GM18951 (cell line): Measurements from ENCODE around the gene DDX1.
"Not testable (repeated sequence)": the region's sequence is repeated elsewhere in the genome, so short reads cannot be mapped to it uniquely, and the experiment has no call there.

ENCODE experiments used
- POLR2A ChIP-seq: IDR thresholded peaks from 4 replicates; pipeline ENCODE4 v1.6.1; 2011; ENCODE audit warnings: mild to moderate bottlenecking; ENCODE audit not compliant: insufficient read length, insufficient read depth; ENCODE audit errors: extremely low read depth
- in situ Hi-C: fragments of 300-500 bp; cut with MboI; formaldehyde crosslinking; loops from one replicate; pipeline ENCODE4 v1.12.0; 2022; ENCODE audit warnings: low sequenced_read_pairs, mixed read lengths, inconsistent platforms; ENCODE audit not compliant: unreplicated experiment

The DDX1 gene

DNA sequence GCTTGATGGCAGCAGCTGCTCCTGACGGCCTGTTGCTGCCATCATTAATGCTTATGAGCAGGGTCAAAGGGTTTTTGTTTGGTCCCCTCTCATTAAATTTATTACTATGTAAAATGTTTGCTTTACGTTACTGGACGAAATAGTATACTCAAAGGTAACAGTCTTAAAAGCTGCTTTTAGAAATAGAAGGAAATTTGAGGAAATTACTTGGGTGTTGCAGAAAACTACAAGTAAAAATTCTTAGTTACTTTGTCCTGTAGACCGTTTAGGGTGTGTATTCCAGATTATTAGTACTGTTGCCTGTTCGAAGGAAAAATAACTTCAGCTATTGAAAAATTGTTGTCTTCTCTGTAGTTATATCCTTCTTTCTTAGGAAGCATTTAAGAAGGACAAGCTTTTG lies 27.8 kb downstream of the DDX1 start:
- in situ Hi-C loops = no loop called here
- no peak for TF ChIP-seq POLR2A

DNA sequence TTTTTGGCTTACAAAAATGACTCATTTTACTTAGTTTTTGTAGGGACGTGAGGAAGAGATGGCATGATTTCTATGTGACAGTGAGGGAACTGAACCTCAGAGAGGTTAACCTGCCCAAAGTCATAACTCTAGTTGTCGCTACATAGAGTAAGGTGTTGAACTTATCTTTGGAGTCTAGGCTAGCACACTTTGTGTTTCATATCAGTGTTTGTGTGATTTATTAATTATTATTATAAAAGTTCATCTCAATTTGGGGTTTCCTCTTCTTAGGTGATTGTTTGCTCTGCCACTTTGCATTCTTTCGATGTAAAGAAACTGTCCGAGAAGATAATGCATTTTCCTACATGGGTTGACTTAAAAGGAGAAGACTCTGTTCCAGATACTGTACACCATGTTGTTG lies 28.3 kb downstream of the DDX1 start:
- in situ Hi-C loops = no loop called here
- no peak for TF ChIP-seq POLR2A

DNA sequence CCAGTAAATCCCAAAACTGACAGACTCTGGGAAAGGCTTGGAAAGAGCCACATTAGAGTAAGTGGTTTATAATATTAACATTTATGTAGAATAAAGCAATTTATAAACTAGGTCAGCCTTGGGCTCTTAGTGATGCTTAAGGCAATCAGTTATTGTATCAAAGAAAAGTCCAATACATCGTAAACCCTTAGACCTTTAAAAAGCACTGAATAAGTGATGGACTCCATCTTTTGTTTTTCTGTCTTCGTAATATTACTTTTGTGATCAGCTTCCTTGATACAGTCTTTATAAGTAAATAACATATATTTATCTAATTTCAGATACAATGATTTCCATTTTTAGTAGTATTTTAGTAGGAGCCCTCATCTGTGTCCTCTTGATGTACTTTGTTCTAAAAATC lies 28.7 kb downstream of the DDX1 start:
- no peak for TF ChIP-seq POLR2A
- in situ Hi-C loops = no loop called here

- in situ Hi-C loops = no loop called here
- TF ChIP-seq POLR2A = no peak
Observed at GRCh38 chr2:15620857-15621471, 29.3 kb downstream of the DDX1 start.

DNA sequence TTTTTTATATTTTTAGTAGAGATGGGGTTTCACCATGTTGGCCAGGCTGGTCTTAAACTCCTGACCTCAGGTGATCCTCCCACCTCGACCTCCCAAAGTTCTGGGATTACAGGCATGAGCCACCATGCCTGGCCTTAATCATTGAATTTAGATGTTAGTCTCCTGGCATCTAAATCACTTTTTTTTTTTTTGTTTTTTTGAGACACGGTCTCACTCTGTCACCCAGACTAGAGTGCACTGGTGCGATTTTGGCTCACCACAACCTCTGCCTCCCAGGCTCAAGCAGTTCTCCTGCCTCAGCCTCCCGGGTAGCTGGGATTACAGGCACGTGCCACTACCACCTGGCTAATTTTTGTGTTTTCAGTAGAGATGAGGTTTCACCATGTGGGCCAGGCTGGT lies 29.8 kb downstream of the DDX1 start:
- in situ Hi-C loops = not testable (repeated sequence)

- in situ Hi-C loops = no loop called here
- TF ChIP-seq POLR2A = no peak
Observed at GRCh38 chr2:15622214-15622613, 30.5 kb downstream of the DDX1 start.

- in situ Hi-C loops = no loop called here
- TF ChIP-seq POLR2A = no peak
Observed at GRCh38 chr2:15622614-15623480, 31.2 kb downstream of the DDX1 start.

GRCh38 chr2:15623481-15623796 lies 31.8 kb downstream of the DDX1 start:
- in situ Hi-C loops = no loop called here
- no peak for TF ChIP-seq POLR2A

GRCh38 chr2:15623898-15624541 lies 32.4 kb downstream of the DDX1 start:
- in situ Hi-C loops = no loop called here
- no peak for TF ChIP-seq POLR2A

DNA sequence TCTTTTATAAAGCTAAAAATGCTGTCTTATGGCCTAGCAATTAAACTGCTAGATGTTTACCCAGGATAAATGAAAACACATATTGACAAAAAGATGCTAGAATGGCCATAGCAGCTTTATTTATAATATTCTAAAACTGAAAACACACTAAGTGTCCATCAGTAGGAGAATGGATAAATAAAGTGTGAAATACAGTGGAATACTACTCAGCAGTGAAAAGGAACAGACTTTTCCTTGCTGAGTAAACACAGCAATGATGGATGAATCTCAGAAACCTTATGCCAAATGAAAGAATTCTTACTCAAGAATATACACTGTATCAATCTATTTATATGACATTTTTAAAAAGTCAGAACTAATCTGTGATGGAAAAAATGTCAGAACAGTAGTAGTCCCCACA lies 33.2 kb downstream of the DDX1 start:
- TF ChIP-seq POLR2A = no peak
- in situ Hi-C loops = no loop called here

DNA sequence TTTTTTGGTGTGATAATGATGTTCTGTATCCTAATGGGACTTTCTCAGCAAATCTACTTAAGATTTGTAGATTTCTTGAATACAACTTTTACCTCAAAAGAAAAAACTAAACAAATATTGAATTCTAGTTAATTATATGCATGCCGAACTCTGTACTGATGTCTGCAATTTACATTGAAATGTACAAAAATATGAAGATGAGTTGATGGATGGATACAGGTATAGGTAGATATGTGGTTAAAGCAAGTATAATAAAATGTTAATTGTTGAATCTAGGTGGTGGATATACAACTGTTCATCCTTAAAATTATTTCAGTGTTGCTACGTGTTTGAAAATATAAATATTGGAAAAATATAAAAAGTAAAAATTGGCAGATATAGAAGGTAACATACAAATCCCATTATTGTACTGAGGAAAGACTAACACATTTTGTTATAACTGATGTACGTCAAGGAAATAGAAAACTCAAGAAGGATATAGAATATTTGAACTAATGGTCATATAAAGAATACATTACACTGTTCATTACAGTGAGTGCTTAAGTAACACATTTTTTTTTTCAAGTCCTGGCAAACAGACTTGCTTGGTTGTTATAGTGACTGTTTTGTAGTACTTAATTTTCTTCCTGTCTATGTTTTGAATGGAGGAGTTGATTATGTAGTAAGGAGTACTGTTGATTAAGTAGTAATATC lies 33.8 kb downstream of the DDX1 start:
- TF ChIP-seq POLR2A = no peak
- in situ Hi-C loops = no loop called here

DNA sequence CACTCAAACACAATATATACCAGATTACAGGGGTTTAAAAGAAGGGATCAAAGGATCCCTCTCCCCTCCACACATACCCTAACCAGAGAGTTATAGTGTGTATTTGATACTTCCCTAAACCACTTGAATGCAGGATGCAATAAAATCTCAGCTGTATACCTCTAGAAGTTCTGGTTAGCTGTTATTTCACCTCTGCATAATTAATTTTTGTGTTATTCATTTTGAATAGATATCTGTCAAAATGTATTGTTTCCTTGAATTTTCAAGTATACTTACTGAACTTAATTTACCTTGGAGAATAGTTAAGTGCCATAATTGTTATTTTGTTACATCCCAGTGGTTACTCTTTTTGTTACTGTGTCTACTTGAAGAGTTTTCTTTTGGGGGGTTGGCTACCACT lies 34.5 kb downstream of the DDX1 start:
- TF ChIP-seq POLR2A = no peak
- in situ Hi-C loops = no loop called here

- in situ Hi-C loops = no loop called here
- TF ChIP-seq POLR2A = no peak
Observed at GRCh38 chr2:15626967-15627366, 35.3 kb downstream of the DDX1 start.

- TF ChIP-seq POLR2A = no peak
- in situ Hi-C loops = no loop called here
Observed at GRCh38 chr2:15627817-15628684, 36.4 kb downstream of the DDX1 start.
